ENCODE results near the gene MAPK10. TPM values are rescaled to one million over a fixed set of nuclear protein-coding genes. Genes with fewer than 3 reads are reported as not detected.

Gene MAPK10
- total RNA-seq, 6 donors from 2014 or later = 11.1 to 89.1 (median 29.5) TPM

- DNase-seq (no peak), ATAC-seq (ENCODE audit: low FRiP score in 2 of 2) (no peak)
- Histone ChIP-seq H3K4me3 (no peak overlapping the region), H3K36me3 (no peaks in the 10 kb centered on the region), H3K9me3 (no peaks in the 10 kb centered on the region), H3K27ac (no peak overlapping the region), H3K27me3 (no peaks in the 10 kb centered on the region), H3K4me1 (peaks cover 0 to 3% (median 0%) of the 10 kb centered on the region in 4 donors)
- TF ChIP-seq POLR2AphosphoS5 (IDR thresholded peaks at IDR 0.05) = no peak
- no peak for TF ChIP-seq EP300 (IDR thresholded peaks at IDR 0.05)
These were observed 419.7 kb downstream of the MAPK10 start for GRCh38 chr4:85940151-85940550.

Small RNA genes within 50 kb of the gene (small RNA-seq; reads per million reads assigned to genes)
- gene RN7SKP96 = 0 reads per million in 4 donors

Other genes with a start within 250 kb of the MAPK10 start
- gene PTPN13, start 234.3 kb upstream of the MAPK10 start, total RNA-seq = 100 to 1,000 TPM in 2 of 6 donors, 10 to 100 TPM in 4; 50.1 to 163 (median 96.7) TPM